Vagina (tissue), 2 donors: ENCODE results near the gene SEMA4D.

ENCODE experiments used
- CTCF ChIP-seq, 3 experiments: fragments of 450-650 bp in 2 of 3; fragments of 200-600 bp in 1 of 3; sonication (generic) in 1 of 3; IDR thresholded peaks; one replicate each; pipeline ENCODE4 v1.5.1; 2017 to 2019; ENCODE audit warnings: antibody characterized with exemption in 3 of 3, mild to moderate bottlenecking in 2 of 3, moderate library complexity in 2 of 3
- POLR2A ChIP-seq, 2 donors: fragments of 450-650 bp; IDR thresholded peaks; one replicate each; pipeline ENCODE4 v1.6.1; 2017; ENCODE audit warnings: antibody characterized with exemption in 2 of 2, mild to moderate bottlenecking in 2 of 2, moderate library complexity in 2 of 2
- POLR2AphosphoS5 ChIP-seq, 2 donors: sonication (generic); formaldehyde crosslinking; IDR thresholded peaks; one replicate each; pipeline ENCODE4 v1.9.0; 2017; ENCODE audit warnings: antibody characterized with exemption in 2 of 2, mild to moderate bottlenecking in 2 of 2, low read depth in 1 of 2; ENCODE audit not compliant: insufficient read depth in 1 of 2

GRCh38 chr9:89351584-89352300 lies 146.2 kb downstream of the SEMA4D start:
- TF ChIP-seq CTCF (IDR thresholded peaks at IDR 0.05), result no peak
- TF ChIP-seq POLR2AphosphoS5 (IDR thresholded peaks at IDR 0.05; ENCODE audit: insufficient read depth in 1 of 2, low read depth in 1 of 2), result no peak
- no peak for TF ChIP-seq POLR2A (IDR thresholded peaks at IDR 0.05)
